MM.1S (cell line): ENCODE results near the gene FAM174C.

ENCODE experiments used
- EZH2 ChIP-seq: fragments of 300-600 bp; sonication (generic); optimal IDR thresholded peaks from 2 replicates; pipeline ENCODE3; 2017; ENCODE audit warnings: low read depth, mild to moderate bottlenecking, antibody characterized with exemption, low read length, mixed read lengths
- TF ChIP-seq, protein P1 (sequence below): fragments of 300-600 bp; sonication (generic); IDR thresholded peaks from 2 replicates; pipeline ENCODE4 v1.5.1; 2016; ENCODE audit warnings: antibody characterized with exemption, low read length, mixed read lengths

- TF ChIP-seq, protein P1, sequence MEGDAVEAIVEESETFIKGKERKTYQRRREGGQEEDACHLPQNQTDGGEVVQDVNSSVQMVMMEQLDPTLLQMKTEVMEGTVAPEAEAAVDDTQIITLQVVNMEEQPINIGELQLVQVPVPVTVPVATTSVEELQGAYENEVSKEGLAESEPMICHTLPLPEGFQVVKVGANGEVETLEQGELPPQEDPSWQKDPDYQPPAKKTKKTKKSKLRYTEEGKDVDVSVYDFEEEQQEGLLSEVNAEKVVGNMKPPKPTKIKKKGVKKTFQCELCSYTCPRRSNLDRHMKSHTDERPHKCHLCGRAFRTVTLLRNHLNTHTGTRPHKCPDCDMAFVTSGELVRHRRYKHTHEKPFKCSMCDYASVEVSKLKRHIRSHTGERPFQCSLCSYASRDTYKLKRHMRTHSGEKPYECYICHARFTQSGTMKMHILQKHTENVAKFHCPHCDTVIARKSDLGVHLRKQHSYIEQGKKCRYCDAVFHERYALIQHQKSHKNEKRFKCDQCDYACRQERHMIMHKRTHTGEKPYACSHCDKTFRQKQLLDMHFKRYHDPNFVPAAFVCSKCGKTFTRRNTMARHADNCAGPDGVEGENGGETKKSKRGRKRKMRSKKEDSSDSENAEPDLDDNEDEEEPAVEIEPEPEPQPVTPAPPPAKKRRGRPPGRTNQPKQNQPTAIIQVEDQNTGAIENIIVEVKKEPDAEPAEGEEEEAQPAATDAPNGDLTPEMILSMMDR: no peak
- TF ChIP-seq EZH2: no peak
Observed at GRCh38 chr19:1227304-1228054, 47.9 kb upstream of the FAM174C start.
